Heart right ventricle (tissue), 16 donors: ENCODE measurements around the gene SVEP1. TPM values are rescaled to one million over a fixed set of nuclear protein-coding genes. Genes with fewer than 3 reads are reported as not detected.

Source experiments
- ATAC-seq, 8 donors: fragments of 200-7000 bp; cut with Tn5 transposase; one replicate each; pipeline ENCODE4 v1.9.1; 2020; ENCODE audit warnings: mild to moderate bottlenecking in 8 of 8, moderate library complexity in 8 of 8, moderate number of reproducible peaks in 1 of 8
- DNase-seq, 2 donors: peaks; one replicate each; pipeline ENCODE4 v3.0.0-alpha.2; 2020
- H3K27ac ChIP-seq, 10 donors: fragments of 200-600 bp; sonication (generic) in 2 of 10; one replicate each; pipeline versions ENCODE4 v1.5.0 to v1.8.0; 2020 to 2022; ENCODE audit warnings: mild to moderate bottlenecking in 3 of 10
- H3K27me3 ChIP-seq, 7 donors: fragments of 200-600 bp; one replicate each; pipeline ENCODE4 v1.8.0; 2021 to 2022; ENCODE audit warnings: mild to moderate bottlenecking in 2 of 7
- H3K36me3 ChIP-seq, 9 donors: fragments of 200-600 bp; sonication (generic) in 1 of 9; one replicate each; pipeline versions ENCODE4 v1.5.0 to v1.8.0; 2020 to 2022; ENCODE audit warnings: mild to moderate bottlenecking in 2 of 9
- H3K4me1 ChIP-seq, 9 donors: fragments of 200-600 bp; sonication (generic) in 1 of 9; one replicate each; pipeline versions ENCODE4 v1.5.0 to v1.8.0; 2020 to 2022; ENCODE audit warnings: mild to moderate bottlenecking in 4 of 9
- H3K4me3 ChIP-seq, 10 donors: fragments of 200-600 bp; sonication (generic) in 2 of 10; one replicate each; pipeline versions ENCODE4 v1.5.0 to v1.8.0; 2020 to 2022; ENCODE audit warnings: mild to moderate bottlenecking in 7 of 10, moderate library complexity in 2 of 10
- H3K9me3 ChIP-seq, 11 donors: fragments of 200-600 bp in 10 of 11; sonication (generic) in 2 of 11; one replicate each; pipeline versions ENCODE4 v1.5.0 to v1.8.0; 2013 to 2022; ENCODE audit warnings: mild to moderate bottlenecking in 2 of 11, control low read depth in 1 of 11, moderate library complexity in 1 of 11
- CTCF ChIP-seq, 9 donors: fragments of 200-600 bp; sonication (generic) in 2 of 9; IDR thresholded peaks; one replicate each; pipeline versions ENCODE4 v1.5.0 to v1.8.0; 2021 to 2022; ENCODE audit warnings: antibody characterized with exemption in 9 of 9, mild to moderate bottlenecking in 5 of 9, moderate library complexity in 1 of 9
- WGBS, 2 donors: extraction: QIAGEN DNeasy Blood & Tissue Kit; methylation state at CpG; one replicate each; pipeline ENCODE4 v1.1.7; 2013; ENCODE audit warnings: inconsistent platforms in 1 of 2; 5-methylcytosine and 5-hydroxymethylcytosine counted together
- intact Hi-C, 10 donors: fragments of 100-400 bp; cut with DNase I; formaldehyde crosslinking; loops; one replicate each; pipeline versions ENCODE4 v1.11.1 to v1.14.2; 2022
- polyA plus RNA-seq, 2 donors: library from polyadenylated mRNA; stranded (reverse); fragments of 200-250 nt; gene quantifications; one replicate each; pipeline ENCODE4 v1.2.3, GENCODE V29; 2013
- total RNA-seq, 10 donors: library from RNA; stranded (reverse); fragmentation: NEBNext Ultra II Directional in 3 of 10; extraction: Animal tissue kit (Norgen Biotek cat#: 25700) in 3 of 10; gene quantifications; one replicate each; pipeline versions ENCODE4 v1.2.1 to v1.2.4, GENCODE V29; 2021 to 2023
- donor health status: Arrhythmogenic right ventricular cardiomyopathy.
- donor health status: ischemic (EF 13 %, LVEDD 7.1; RV severe dilation, severe dysfunction).
- donor health status: healthy with polysubstance abuse.
- donor health status: DM: no; HTN: yes; CAD: no.
- donor health status: DM: no; HTN: no; CAD: no.
- donor health status: ischemic (EF 25% LVEDD 6.9; RV normal size, moderate dysfunction).
- donor health status: ischemic (EF 25% LVEDD 5.7; RV mildly dilated, moderate dysfunction).
- donor health status: healthy.
- donor health status: DM: yes; HTN: yes; CAD: no.
- donor health status: Ischemic cardiomyopathy.
- donor health status: ischemic (EF 35%, LVEDD 5.7; RV mildly dilated, moderate dysfunction).
- donor health status: nonischemic (EF 11% LVEDD 7.7; RV severe dilation, severe dysfunction).
- donor health status: DM: yes; HTN: yes; CAD: no.
- donor health status: PGD.
- donor health status: ischemic (EF 29% LVEDD 5.4; RV normal size, mild dysfunction).
- donor health status: nonischemic (EF 23%, LVEDD 6.1; RV moderate dilation, normal function).

The SVEP1 gene
- total and polyA plus RNA-seq, 12 donors: 0.66 to 16.4 (median 6.3) TPM

- H3K9me3 ChIP-seq: no peaks in the 10 kb centered on the region
- peak in 2 of 8 donors; percentile 57 to 63 for ATAC-seq
- peak in 1 of 2 donors; percentile 11 for DNase-seq
- TF ChIP-seq CTCF (IDR thresholded peaks at IDR 0.05): no peak
- H3K4me1 ChIP-seq: peaks cover 0 to 11% (median 0%) of the 10 kb centered on the region in 9 donors
- H3K4me3 ChIP-seq: no peak overlapping the region
- WGBS, 2 donors: 71 to 72% methylated on average over 3 of the region's 3 CpGs
- intact Hi-C loops: no loop called here
- no peak overlapping the region for H3K27ac ChIP-seq
- H3K27me3 ChIP-seq: peaks cover 0 to 4% (median 0%) of the 10 kb centered on the region in 7 donors
- no peaks in the 10 kb centered on the region for H3K36me3 ChIP-seq
Measured at GRCh38 chr9:110320651-110321445, 258.7 kb downstream of the SVEP1 start.

GRCh38 chr9:110319781-110320492, 259.6 kb downstream of the SVEP1 start:
- ATAC-seq: no peak
- DNase-seq: no peak
- intact Hi-C loops: no loop called here
- WGBS, 2 donors: 84% methylated on average over 4 of the region's 4 CpGs
- peaks cover 0 to 4% (median 0%) of the 10 kb centered on the region in 7 donors for H3K27me3 ChIP-seq
- H3K27ac ChIP-seq: no peak overlapping the region
- TF ChIP-seq CTCF (IDR thresholded peaks at IDR 0.05): no peak
- H3K4me1 ChIP-seq: peaks cover 0 to 11% (median 0%) of the 10 kb centered on the region in 9 donors
- no peaks in the 10 kb centered on the region for H3K36me3 ChIP-seq
- H3K9me3 ChIP-seq: no peaks in the 10 kb centered on the region
- no peak overlapping the region for H3K4me3 ChIP-seq

- intact Hi-C loops: no loop called here
- no peak for TF ChIP-seq CTCF (IDR thresholded peaks at IDR 0.05)
- 96% methylated on average over 4 of the region's 4 CpGs for WGBS, 2 donors
Measured at GRCh38 chr9:110317911-110318310, 261.6 kb downstream of the SVEP1 start.

GRCh38 chr9:110316261-110317075, 263.1 kb downstream of the SVEP1 start:
- Histone ChIP-seq H3K27ac (peak overlapping the region in 1 of 10 donors; percentile 59), H3K27me3 (peaks cover 0 to 4% (median 0%) of the 10 kb centered on the region in 7 donors), H3K4me3 (peak overlapping the region in 5 of 10 donors; percentile 0 to 30 (median 21)), H3K9me3 (peaks cover 0 to 10% (median 6%) of the 10 kb centered on the region in 11 donors), H3K4me1 (peaks cover 0 to 11% (median 0%) of the 10 kb centered on the region in 9 donors), H3K36me3 (no peaks in the 10 kb centered on the region)
- intact Hi-C loops: no loop called here
- no peak for TF ChIP-seq CTCF (IDR thresholded peaks at IDR 0.05)
- DNase-seq: no peak
- 49 to 58% methylated on average over 6 of the region's 6 CpGs for WGBS, 2 donors
- no peak for ATAC-seq

More at GRCh38 chr9:110317911-110318310, 261.6 kb downstream of the SVEP1 start:
- ATAC-seq (no peak), DNase-seq (no peak)
- peaks cover 0 to 4% (median 0%) of the 10 kb centered on the region in 7 donors for H3K27me3 ChIP-seq
- no peaks in the 10 kb centered on the region for H3K36me3 ChIP-seq
- H3K27ac ChIP-seq: peak overlapping the region in 1 of 10 donors; percentile 31
- peaks cover 0 to 11% (median 0%) of the 10 kb centered on the region in 9 donors for H3K4me1 ChIP-seq
- no peak overlapping the region for H3K4me3 ChIP-seq
- H3K9me3 ChIP-seq: no peaks in the 10 kb centered on the region
